Measurements from ENCODE around the gene NOS1AP.
"Not testable (repeated sequence)": the region's sequence is repeated elsewhere in the genome, so short reads cannot be mapped to it uniquely, and the experiment has no call there.

The NOS1AP gene

DNA sequence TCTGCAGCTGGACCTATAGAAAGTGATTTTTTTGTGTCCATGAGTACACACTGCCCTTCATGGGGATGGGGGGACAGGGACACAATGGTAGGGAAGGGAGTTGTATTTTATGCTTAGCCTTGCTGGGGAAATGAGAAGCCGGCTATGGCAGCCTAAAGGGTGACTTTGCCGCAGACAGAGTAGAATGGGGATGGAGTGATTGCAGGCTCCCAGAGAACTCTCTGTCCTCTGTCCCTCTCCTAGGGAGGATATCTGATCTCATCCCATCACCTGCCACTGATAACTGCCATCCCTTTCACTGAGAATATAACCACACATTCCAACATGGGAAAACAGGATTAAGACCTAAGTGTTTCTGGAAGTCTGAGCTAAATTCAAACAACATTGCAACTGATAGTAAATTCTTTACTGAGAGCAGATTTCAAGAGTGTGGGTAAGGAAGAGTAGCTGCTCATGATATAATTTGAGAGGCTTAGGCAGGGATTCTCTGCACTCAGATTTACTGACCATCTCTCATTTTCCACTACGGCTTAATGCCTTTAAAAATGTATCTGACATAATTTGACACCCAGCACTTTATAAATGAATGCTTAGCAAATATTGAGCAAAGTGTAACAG, 328.6 kb downstream of the NOS1AP start:
- no peak for DNase-seq (ENCODE audit: low read depth in 2 of 2, low spot score in 1 of 2)

GRCh38 chr1:162398999-162399580, 329.6 kb downstream of the NOS1AP start:
- no peak for DNase-seq (ENCODE audit: low read depth in 2 of 2, low spot score in 1 of 2)

DNA sequence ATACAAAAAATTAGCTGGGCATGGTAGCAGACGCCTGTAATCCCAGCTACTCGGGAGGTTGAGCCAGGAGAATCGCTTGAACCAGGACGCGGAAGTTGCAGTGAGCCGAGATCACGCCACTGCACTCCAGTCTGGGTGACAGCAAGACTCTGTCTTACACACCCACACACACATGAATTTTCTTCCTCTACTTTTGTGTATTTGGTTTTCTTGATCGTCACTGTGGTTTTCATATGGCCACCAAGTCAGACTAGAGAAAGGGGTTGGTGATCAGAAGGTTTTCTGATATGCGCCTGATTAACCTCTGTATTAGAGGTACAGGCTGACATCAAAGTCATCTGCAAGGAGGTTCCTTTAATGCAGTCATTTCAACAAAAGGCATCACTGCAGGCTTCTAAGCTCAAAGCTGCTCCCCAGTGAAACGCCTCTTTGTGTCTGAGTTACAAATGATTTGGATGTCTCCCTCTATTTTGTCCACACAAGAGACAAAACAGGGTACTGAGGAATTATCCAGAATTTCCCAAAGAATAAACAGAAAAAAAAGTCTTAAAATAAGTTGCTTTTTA, 331.4 kb downstream of the NOS1AP start:
- no peak for DNase-seq (ENCODE audit: low read depth in 2 of 2, low spot score in 1 of 2)

GRCh38 chr1:162404550-162405160, 335.2 kb downstream of the NOS1AP start:
- no peak for DNase-seq (ENCODE audit: low read depth in 2 of 2, low spot score in 1 of 2)

GRCh38 chr1:162405800-162406199, 336.3 kb downstream of the NOS1AP start:
- DNase-seq (ENCODE audit: low read depth in 2 of 2, low spot score in 1 of 2), result no peak

GRCh38 chr1:162406811-162407210, 337.3 kb downstream of the NOS1AP start:
- no peak for DNase-seq (ENCODE audit: low read depth in 2 of 2, low spot score in 1 of 2)

DNA sequence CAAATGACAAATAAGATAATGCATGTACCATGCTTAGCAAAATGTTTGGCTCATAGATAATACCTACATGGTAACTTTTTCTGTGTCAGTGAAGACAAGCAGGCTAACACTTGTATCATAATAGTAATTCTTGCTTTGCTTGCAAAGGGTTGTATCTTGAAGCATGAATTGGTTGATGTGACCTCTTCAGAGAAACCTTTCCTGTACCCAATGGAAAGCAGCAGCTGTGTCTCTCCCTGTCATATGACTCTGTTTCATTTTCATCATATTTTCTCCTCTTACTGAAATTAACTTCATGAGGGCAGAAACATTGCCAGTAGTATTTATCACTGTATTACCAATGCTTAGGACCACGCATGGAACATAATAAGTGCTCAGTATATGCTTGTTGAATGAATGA, 338.0 kb downstream of the NOS1AP start:
- DNase-seq (ENCODE audit: low read depth in 2 of 2, low spot score in 1 of 2), result no peak

GRCh38 chr1:162412002-162412401, 342.5 kb downstream of the NOS1AP start, which contains the start of gene SH2D1B:
TSS of gene SH2D1B (minus strand) at chr1:162412136. CDS start at chr1:162412016, 120 bp downstream.
- no peak for DNase-seq (ENCODE audit: low read depth in 2 of 2, low spot score in 1 of 2)

DNA sequence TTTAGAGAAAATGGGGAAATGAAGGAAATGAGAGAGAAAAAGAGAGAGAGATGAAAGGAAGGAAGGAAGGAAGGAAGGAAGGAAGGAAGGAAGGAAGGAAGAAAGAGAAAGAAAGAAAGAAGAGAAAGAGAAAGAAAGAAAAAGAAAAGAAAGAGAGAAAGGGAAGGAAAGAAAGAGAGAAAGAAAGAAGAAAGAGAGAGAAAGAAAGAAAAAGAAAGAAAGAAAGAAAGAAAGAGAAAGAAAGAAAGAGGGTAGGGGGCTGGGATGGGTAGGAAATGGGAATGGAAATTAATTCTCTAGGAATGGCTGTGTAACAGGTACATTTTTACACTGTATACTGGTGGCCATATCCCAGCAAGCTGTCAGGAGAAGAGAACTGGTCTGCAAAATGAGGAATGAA, 346.7 kb downstream of the NOS1AP start:
- no peak for DNase-seq (ENCODE audit: low read depth in 2 of 2, low spot score in 1 of 2)

DNA sequence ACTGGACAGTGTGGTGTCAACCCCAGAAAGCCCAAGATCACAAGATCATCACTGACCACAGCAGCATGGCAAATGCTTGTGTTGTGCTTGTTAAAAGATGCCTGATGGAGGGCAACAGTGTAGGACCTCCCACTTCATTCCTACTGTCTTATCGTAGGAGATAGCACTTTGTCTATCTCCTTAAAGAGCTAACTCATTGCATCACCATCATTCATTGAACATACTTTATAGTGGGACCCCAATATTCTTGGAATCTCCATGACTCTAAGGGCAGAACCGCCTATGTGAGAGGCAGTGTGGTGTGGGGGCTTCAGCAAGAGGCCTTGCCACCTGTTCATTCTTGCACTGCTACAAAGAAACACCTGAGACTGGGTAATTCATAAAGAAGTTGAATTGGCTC, 347.4 kb downstream of the NOS1AP start:
- no peak for DNase-seq (ENCODE audit: low read depth in 2 of 2, low spot score in 1 of 2)

GRCh38 chr1:162417650-162418049, 348.2 kb downstream of the NOS1AP start:
- no peak for DNase-seq (ENCODE audit: low read depth in 2 of 2, low spot score in 1 of 2)

DNA sequence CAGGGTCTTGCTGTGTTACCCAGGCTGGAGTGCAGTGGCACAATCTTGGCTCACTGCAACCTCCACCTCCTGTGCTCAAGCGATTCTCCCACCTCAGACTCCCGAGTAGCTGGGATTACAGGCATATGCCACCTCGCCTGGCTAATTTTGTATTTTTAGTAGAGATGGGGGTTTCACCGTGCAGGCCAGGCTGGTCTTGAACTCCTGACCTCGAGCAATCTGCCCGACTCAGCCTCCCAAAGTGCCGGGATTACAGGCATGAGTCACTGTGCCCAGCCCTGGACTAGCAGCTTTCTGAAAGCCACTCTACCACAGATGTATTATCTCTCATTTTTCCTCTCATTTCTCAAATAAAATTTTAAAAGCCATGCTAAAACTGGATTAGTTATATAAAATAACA, 349.1 kb downstream of the NOS1AP start:
- not testable (repeated sequence) for DNase-seq (ENCODE audit: low read depth in 2 of 2, low spot score in 1 of 2)

DNA sequence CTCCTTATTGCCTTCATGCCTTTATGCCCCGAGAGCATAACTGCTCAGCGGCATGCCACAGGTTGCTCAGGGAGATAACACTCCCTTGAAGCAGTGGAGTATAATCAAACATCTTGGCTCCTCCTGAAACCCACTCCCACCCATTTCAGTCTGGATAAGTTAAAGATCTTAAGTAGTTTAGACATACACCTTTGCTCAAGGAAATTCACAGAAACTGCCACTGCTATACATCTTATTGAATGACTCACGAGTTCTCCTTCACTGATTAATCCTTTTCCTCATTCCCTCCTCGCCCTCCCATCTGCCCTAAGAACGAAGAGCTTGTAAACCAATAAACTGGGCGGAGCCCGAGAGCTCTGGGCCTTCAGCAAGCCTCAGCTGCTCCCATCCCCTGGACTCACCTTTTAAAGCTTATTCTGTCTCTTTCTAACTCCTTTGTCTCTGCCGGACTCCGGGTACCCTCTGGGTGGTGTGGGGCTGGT, 350.0 kb downstream of the NOS1AP start:
- DNase-seq (ENCODE audit: low read depth in 2 of 2, low spot score in 1 of 2), result not testable (repeated sequence)
